Measurements from ENCODE around the gene SSBP4.
"Not testable (repeated sequence)": the region's sequence is repeated elsewhere in the genome, so short reads cannot be mapped to it uniquely, and the experiment has no call there.

The SSBP4 gene

GRCh38 chr19:18396471-18397241, 22.5 kb upstream of the SSBP4 start:
- ChIA-PET POLR2A (no interaction called here), CTCF (interaction anchor here (0.6 to 1.3 kb wide), 3 partner anchors 11 to 150 kb away, joined by 3 to 5 read pairs (median 3); partner anchors contain the start of gene GDF15)
- TF ChIP-seq LEF1 (IDR thresholded peaks at IDR 0.05; ENCODE audit: borderline replicate concordance) (no peak), L3MBTL2 (conservative IDR thresholded peaks at IDR 0.05) (no peak)
- no peak for DNase-seq (ENCODE audit: extremely low spot score)

- POLR2A ChIA-PET = interaction anchor here (0.6 kb wide), 1 partner anchor 116 kb away, joined by 3 read pairs; the partner anchor contains the start of gene JUND
- DNase-seq (ENCODE audit: extremely low spot score) = no peak
- CTCF ChIA-PET = interaction anchor here (1.1 to 1.4 kb wide), 4 partner anchors 8 to 118 kb away, joined by 3 to 6 read pairs (median 5); no protein-coding TSS in a partner anchor
- TF ChIP-seq, protein P1, sequence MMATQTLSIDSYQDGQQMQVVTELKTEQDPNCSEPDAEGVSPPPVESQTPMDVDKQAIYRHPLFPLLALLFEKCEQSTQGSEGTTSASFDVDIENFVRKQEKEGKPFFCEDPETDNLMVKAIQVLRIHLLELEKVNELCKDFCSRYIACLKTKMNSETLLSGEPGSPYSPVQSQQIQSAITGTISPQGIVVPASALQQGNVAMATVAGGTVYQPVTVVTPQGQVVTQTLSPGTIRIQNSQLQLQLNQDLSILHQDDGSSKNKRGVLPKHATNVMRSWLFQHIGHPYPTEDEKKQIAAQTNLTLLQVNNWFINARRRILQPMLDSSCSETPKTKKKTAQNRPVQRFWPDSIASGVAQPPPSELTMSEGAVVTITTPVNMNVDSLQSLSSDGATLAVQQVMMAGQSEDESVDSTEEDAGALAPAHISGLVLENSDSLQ (IDR thresholded peaks at IDR 0.05) = no peak
- no peak for TF ChIP-seq SUZ12 (IDR thresholded peaks at IDR 0.05)
- TF ChIP-seq FOXM1 (IDR thresholded peaks at IDR 0.05; ENCODE audit: borderline replicate concordance) = no peak
- TF ChIP-seq NFRKB (IDR thresholded peaks at IDR 0.05) = no peak
- no peak for TF ChIP-seq CTBP1 (IDR thresholded peaks at IDR 0.05; ENCODE audit: borderline replicate concordance)
- TF ChIP-seq ELF4 (IDR thresholded peaks at IDR 0.05) = no peak
- no peak for TF ChIP-seq SP1 (IDR thresholded peaks at IDR 0.05)
- no peak for TF ChIP-seq ZNF384 (IDR thresholded peaks at IDR 0.05)
- TF ChIP-seq LEF1 (IDR thresholded peaks at IDR 0.05; ENCODE audit: borderline replicate concordance) = no peak
- no peak for TF ChIP-seq L3MBTL2 (conservative IDR thresholded peaks at IDR 0.05)
- no peak for TF ChIP-seq BHLHE40 (IDR thresholded peaks at IDR 0.05; ENCODE audit: borderline replicate concordance)
- TF ChIP-seq ARNT (IDR thresholded peaks at IDR 0.05) = no peak
- no peak for TF ChIP-seq FOXA1 (IDR thresholded peaks at IDR 0.05)
- no peak for TF ChIP-seq TARDBP (IDR thresholded peaks at IDR 0.05)
- no peak for TF ChIP-seq FOXK2 (IDR thresholded peaks at IDR 0.05)
- TF ChIP-seq HDGF (IDR thresholded peaks at IDR 0.05; ENCODE audit: borderline replicate concordance) = no peak
These were observed 21.7 kb upstream of the SSBP4 start, which contains the start of gene LRRC25 for GRCh38 chr19:18397242-18398202. Gene LRRC25, minus strand, starts transcription at chr19:18397622. Its CDS starts 659 bp downstream, at chr19:18396963.

DNA sequence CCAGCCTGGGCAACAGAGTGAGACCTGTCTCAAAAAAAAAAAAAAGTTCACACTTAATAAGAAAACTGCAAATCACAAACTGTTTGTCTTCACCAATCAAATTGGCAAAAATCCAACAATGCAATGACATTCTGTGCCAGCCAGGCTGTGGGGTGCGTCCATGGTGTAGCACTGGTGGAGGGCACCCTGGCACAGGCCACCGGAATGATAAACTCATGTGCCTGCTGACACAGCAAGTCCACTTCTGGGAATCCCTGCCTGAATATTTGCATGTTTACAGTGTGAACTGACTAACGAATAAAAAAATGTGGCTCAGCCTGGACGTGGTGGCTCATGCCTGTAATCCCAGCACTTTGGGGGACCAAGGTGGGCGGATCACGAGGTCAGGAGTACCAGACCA, 20.2 kb upstream of the SSBP4 start:
- no peak for DNase-seq (ENCODE audit: extremely low spot score)
- ChIA-PET POLR2A (no interaction called here), CTCF (interaction anchor here (2.8 kb wide), 1 partner anchor 10 kb away, joined by 8 read pairs; no protein-coding TSS in a partner anchor)
- no peak for TF ChIP-seq SP1 (IDR thresholded peaks at IDR 0.05)
- no peak for TF ChIP-seq FOXK2 (IDR thresholded peaks at IDR 0.05)
- TF ChIP-seq ELF4 (IDR thresholded peaks at IDR 0.05) = no peak
- no peak for TF ChIP-seq FOXM1 (IDR thresholded peaks at IDR 0.05; ENCODE audit: borderline replicate concordance)
- no peak for TF ChIP-seq BHLHE40 (IDR thresholded peaks at IDR 0.05; ENCODE audit: borderline replicate concordance)
- TF ChIP-seq ARNT (IDR thresholded peaks at IDR 0.05) = no peak
- TF ChIP-seq, protein P1 (IDR thresholded peaks at IDR 0.05) = no peak
- TF ChIP-seq HDGF (IDR thresholded peaks at IDR 0.05; ENCODE audit: borderline replicate concordance) = no peak
- no peak for TF ChIP-seq SUZ12 (IDR thresholded peaks at IDR 0.05)
- TF ChIP-seq FOXA1 (IDR thresholded peaks at IDR 0.05) = no peak
- TF ChIP-seq TARDBP (IDR thresholded peaks at IDR 0.05) = no peak
- no peak for TF ChIP-seq ZNF384 (IDR thresholded peaks at IDR 0.05)

- ChIA-PET POLR2A (interaction anchor here (1.1 kb wide), 1 partner anchor 16 kb away, joined by 3 read pairs; no protein-coding TSS in a partner anchor), CTCF (interaction anchor here (0.7 to 2.8 kb wide), 4 partner anchors 9 to 122 kb away, joined by 3 to 8 read pairs (median 4); no protein-coding TSS in a partner anchor)
- peak; percentile 40 for DNase-seq (ENCODE audit: extremely low spot score)
These were observed 17.6 kb upstream of the SSBP4 start for GRCh38 chr19:18401580-18402112.

DNA sequence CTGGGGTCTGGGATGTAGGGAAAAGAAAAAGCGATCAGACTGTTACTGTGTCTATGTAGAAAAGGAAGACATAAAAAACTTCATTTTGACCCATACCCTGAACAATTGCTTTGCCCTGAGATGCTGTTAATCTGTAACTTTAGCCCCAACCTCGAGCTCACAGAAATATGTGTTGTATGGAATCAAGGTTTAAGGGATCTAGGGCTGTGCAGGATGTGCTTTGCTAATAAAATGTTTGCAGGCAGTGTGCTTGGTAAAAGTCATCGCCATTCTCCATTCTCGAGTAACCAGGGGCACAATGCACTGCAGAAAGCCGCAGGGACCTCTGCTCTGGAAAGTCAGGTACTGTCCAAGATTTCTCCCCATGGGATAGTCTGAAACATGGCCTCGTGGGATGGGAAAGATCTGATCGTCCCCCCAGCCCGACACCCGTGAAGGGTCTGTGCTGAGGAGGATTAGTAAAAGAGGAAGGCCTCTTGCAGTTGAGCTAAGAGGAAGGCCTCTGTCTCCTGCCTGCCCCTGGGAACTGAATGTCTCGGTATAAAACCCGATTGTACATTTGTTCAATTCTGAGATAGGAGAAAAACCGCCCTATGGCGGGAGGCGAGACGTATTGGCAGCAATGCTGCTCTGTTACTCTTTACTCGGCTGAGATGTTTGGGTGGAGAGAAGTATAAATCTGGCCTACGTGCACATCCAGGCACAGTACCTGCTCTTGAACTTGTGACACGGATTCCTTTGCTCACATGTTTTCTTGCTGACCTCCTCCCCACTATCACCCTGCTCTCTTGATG, 16.5 kb upstream of the SSBP4 start:
- CTCF ChIA-PET = interaction anchor here (0.7 kb wide), 1 partner anchor 123 kb away, joined by 3 read pairs; no protein-coding TSS in a partner anchor
- POLR2A ChIA-PET; DNase-seq (ENCODE audit: extremely low spot score): not testable (repeated sequence)

More at GRCh38 chr19:18401580-18402112, 17.6 kb upstream of the SSBP4 start:
- TF ChIP-seq FOXK2 (IDR thresholded peaks at IDR 0.05) (no peak), FOXA1 (IDR thresholded peaks at IDR 0.05) (no peak), SP1 (IDR thresholded peaks at IDR 0.05) (no peak), ELF4 (IDR thresholded peaks at IDR 0.05) (no peak), ZNF384 (IDR thresholded peaks at IDR 0.05) (no peak), NFRKB (IDR thresholded peaks at IDR 0.05) (no peak), LEF1 (IDR thresholded peaks at IDR 0.05; ENCODE audit: borderline replicate concordance) (no peak), BHLHE40 (IDR thresholded peaks at IDR 0.05; ENCODE audit: borderline replicate concordance) (no peak), HDGF (IDR thresholded peaks at IDR 0.05; ENCODE audit: borderline replicate concordance) (no peak), TARDBP (IDR thresholded peaks at IDR 0.05) (no peak), FOXM1 (IDR thresholded peaks at IDR 0.05; ENCODE audit: borderline replicate concordance) (no peak), L3MBTL2 (conservative IDR thresholded peaks at IDR 0.05) (no peak), SUZ12 (IDR thresholded peaks at IDR 0.05) (no peak), ARNT (IDR thresholded peaks at IDR 0.05) (no peak), CTBP1 (IDR thresholded peaks at IDR 0.05; ENCODE audit: borderline replicate concordance) (no peak)
- TF ChIP-seq, protein P1 (IDR thresholded peaks at IDR 0.05) = no peak

- POLR2A ChIA-PET; DNase-seq (ENCODE audit: extremely low spot score): not testable (repeated sequence)
- CTCF ChIA-PET = interaction anchor here (1.1 kb wide), 1 partner anchor 126 kb away, joined by 3 read pairs; no protein-coding TSS in a partner anchor
These were observed 13.4 kb upstream of the SSBP4 start for GRCh38 chr19:18405754-18406153.

Data from HEK293T (cell line).